Osteoblast (primary cell): ENCODE data around the gene MRC2. TPM values are rescaled to one million over a fixed set of nuclear protein-coding genes. Genes with fewer than 3 reads are reported as not detected.
A peak's percentile ranks its signal among the peaks of the same experiment; 100 is the strongest.

Experiments
- DNase-seq: peaks from one replicate; pipeline ENCODE4 v3.0.0; 2011; ENCODE audit warnings: low spot score, mixed read lengths; ENCODE audit not compliant: insufficient read length; ENCODE audit errors: missing footprints
- H2AFZ ChIP-seq: 2 replicates; pipeline ENCODE4 v1.6.0; 2011; ENCODE audit warnings: mild to moderate bottlenecking, low read length
- H3K27ac ChIP-seq: 2 replicates; pipeline ENCODE4 v1.5.1; 2011; ENCODE audit warnings: mild to moderate bottlenecking, low read depth, low read length, moderate library complexity
- H3K27me3 ChIP-seq: 2 replicates; pipeline ENCODE4 v1.6.0; 2012; ENCODE audit warnings: mild to moderate bottlenecking, control low read depth, inconsistent platforms, low read length, moderate library complexity; ENCODE audit not compliant: insufficient read depth
- H3K36me3 ChIP-seq: 2 replicates; pipeline ENCODE4 v1.5.1; 2011; ENCODE audit warnings: mild to moderate bottlenecking, low read length, control low read depth, moderate library complexity; ENCODE audit not compliant: insufficient read depth
- H3K4me1 ChIP-seq: 2 replicates; pipeline ENCODE4 v1.5.1; 2011; ENCODE audit warnings: mild to moderate bottlenecking, low read length, control low read depth, moderate library complexity; ENCODE audit not compliant: insufficient read depth
- H3K4me2 ChIP-seq: 2 replicates; pipeline ENCODE4 v1.6.0; 2011; ENCODE audit warnings: mild to moderate bottlenecking, low read length; ENCODE audit not compliant: insufficient read depth
- H3K4me3 ChIP-seq: fragments of 200-600 bp; sonication (generic); 3 replicates; pipeline ENCODE4 v1.5.1; 2012; ENCODE audit warnings: mild to moderate bottlenecking, low read length, inconsistent platforms; ENCODE audit not compliant: insufficient read depth
- H3K79me2 ChIP-seq: 2 replicates; pipeline ENCODE4 v1.6.0; 2012; ENCODE audit warnings: mild to moderate bottlenecking, low read length, control low read depth, inconsistent platforms; ENCODE audit not compliant: insufficient read depth
- H3K9me3 ChIP-seq: 2 replicates; pipeline ENCODE4 v1.5.1; 2011; ENCODE audit warnings: low read depth, low read length, control low read depth
- H4K20me1 ChIP-seq: 2 replicates; pipeline ENCODE4 v1.6.0; 2012; ENCODE audit warnings: mild to moderate bottlenecking, low read length, control low read depth; ENCODE audit not compliant: insufficient read depth
- total RNA-seq: library from RNA; depleted of rRNA; stranded (reverse); fragments of >200 nt; gene quantifications from 2 replicates; pipeline ENCODE4 v1.2.3, GENCODE V29; 2012
- TF ChIP-seq, protein P1 (sequence below): IDR thresholded peaks from 2 replicates; pipeline ENCODE4 v1.5.1; 2011; ENCODE audit warnings: mild to moderate bottlenecking, low read depth, low read length, moderate library complexity; ENCODE audit errors: extremely low read depth

Gene MRC2
- total RNA-seq, 1 donor, result 552 TPM

DNA sequence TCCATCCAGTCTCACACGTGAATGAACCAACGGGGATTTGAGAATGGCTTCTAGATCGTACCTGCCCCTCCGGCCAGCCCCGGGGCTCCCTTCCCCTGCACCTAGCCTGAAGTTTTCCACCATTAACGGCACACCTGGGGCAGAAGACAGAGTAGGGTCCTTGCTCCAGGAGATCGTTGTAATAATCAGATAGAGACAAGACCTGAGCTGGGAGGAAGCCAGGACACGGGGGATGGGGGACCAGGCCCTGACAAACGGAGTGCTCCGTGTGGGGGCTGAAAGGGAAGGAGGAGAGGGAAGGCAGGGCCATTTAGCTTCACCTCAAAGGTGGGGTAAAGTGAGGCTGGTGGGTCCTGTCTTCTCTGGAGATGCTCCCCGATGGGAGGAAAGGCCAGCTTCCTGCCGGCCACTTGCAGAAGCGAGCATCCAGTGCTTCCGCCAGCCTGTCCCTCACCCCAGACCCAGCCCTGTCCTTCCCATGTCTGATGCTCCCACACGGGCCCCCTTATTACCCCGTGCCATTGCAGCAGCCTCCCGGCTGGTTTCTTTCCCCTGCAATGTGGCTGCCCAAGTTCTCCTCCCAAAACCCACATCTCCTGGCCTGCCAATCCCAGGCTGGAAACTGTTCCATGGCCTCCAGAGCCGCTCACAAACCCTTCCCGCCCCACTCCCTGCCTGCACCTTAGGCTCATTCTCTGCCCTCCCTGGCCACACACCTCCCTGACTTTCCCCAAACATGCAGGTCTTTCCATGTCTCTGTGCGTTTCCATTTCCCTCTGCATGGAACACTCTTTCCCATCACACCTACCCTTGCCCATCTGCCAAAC is 79.3 kb downstream of the MRC2 start:
- Histone ChIP-seq H3K4me2 (no peak overlapping the region), H3K4me1 (peaks cover 28% of the 10 kb centered on the region)
- peak; percentile 42 for DNase-seq

DNA sequence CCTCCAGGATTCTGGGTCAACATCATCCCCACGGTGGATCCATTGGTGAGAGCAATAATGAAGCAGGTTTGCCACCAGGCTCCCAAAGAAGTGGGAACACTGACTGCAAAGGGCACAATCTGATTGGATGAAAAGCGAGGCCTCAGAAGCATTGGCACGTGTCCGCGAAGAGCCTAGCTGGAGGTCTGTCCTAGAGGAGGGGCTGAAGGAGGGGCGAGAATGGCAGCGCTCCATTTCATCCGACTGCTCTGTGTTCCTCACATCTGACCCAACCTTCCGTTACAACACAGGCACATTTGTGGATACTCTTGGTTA is 79.9 kb downstream of the MRC2 start:
- TF ChIP-seq, protein P1, sequence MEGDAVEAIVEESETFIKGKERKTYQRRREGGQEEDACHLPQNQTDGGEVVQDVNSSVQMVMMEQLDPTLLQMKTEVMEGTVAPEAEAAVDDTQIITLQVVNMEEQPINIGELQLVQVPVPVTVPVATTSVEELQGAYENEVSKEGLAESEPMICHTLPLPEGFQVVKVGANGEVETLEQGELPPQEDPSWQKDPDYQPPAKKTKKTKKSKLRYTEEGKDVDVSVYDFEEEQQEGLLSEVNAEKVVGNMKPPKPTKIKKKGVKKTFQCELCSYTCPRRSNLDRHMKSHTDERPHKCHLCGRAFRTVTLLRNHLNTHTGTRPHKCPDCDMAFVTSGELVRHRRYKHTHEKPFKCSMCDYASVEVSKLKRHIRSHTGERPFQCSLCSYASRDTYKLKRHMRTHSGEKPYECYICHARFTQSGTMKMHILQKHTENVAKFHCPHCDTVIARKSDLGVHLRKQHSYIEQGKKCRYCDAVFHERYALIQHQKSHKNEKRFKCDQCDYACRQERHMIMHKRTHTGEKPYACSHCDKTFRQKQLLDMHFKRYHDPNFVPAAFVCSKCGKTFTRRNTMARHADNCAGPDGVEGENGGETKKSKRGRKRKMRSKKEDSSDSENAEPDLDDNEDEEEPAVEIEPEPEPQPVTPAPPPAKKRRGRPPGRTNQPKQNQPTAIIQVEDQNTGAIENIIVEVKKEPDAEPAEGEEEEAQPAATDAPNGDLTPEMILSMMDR, result no peak
- DNase-seq, result no peak
- no peaks in the 10 kb centered on the region for H3K79me2 ChIP-seq
- peaks cover 34% of the 10 kb centered on the region for H3K4me1 ChIP-seq
- no peak overlapping the region for H2AFZ ChIP-seq
- no peaks in the 10 kb centered on the region for H3K27me3 ChIP-seq
- H3K27ac ChIP-seq, result no peak overlapping the region
- H3K9me3 ChIP-seq, result peaks cover 5% of the 10 kb centered on the region
- H4K20me1 ChIP-seq, result no peaks in the 10 kb centered on the region
- no peaks in the 10 kb centered on the region for H3K36me3 ChIP-seq
- no peak overlapping the region for H3K4me2 ChIP-seq
- no peak overlapping the region for H3K4me3 ChIP-seq

More for the DNA sequence above, 79.3 kb downstream of the MRC2 start:
- no peaks in the 10 kb centered on the region for H3K27me3 ChIP-seq
- H3K27ac ChIP-seq, result no peak overlapping the region
- no peaks in the 10 kb centered on the region for H3K79me2 ChIP-seq
- no peaks in the 10 kb centered on the region for H4K20me1 ChIP-seq
- H2AFZ ChIP-seq, result no peak overlapping the region
- peaks cover 5% of the 10 kb centered on the region for H3K9me3 ChIP-seq
- TF ChIP-seq, protein P1, result no peak
- H3K4me3 ChIP-seq, result no peak overlapping the region
- no peaks in the 10 kb centered on the region for H3K36me3 ChIP-seq

DNA sequence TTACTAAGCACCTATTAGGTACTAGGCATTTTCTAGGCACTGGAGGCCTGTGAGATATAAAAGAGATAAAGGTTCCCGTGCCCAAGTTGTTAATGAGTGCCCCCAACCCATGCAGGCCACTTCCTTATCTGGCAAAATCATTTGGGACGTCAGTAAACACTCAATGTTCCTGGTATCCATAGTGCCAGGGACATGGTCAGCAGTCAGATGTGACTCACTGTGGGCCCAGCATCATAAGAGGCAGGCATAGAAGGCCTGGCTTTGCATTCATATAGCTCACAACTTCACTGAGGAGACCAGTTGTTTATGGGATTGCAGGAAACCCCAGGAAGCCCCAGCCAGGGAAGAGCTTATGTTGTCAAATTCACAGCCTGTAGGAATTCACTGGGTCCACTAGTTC is 81.1 kb downstream of the MRC2 start:
- Histone ChIP-seq H3K9me3 (peaks cover 5% of the 10 kb centered on the region), H3K36me3 (no peaks in the 10 kb centered on the region), H4K20me1 (no peaks in the 10 kb centered on the region), H3K4me3 (no peak overlapping the region), H2AFZ (no peak overlapping the region), H3K4me2 (no peak overlapping the region), H3K27me3 (no peaks in the 10 kb centered on the region), H3K4me1 (peaks cover 26% of the 10 kb centered on the region), H3K27ac (no peak overlapping the region), H3K79me2 (no peaks in the 10 kb centered on the region)
- no peak for DNase-seq
- TF ChIP-seq, protein P1, result no peak

DNA sequence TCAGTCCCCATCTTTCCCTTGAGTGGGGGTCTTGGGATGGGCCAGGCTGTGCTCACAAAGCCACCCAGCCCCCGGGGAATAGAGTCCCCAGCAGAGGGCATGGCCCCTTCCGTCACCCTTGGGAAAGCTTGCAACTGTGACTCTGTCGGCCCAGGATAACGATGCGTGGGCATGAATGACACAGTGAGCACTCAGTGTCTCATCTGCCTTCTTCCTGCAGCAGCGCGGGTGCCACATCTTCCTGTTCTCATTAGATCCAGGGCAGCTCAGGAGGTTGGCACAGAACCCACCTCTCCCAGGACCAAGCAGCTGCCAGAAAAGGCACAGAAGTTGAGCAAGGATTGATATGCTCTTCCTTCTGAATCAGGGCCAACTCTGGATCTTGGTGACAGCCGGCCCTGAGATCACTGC is 84.7 kb downstream of the MRC2 start:
- Histone ChIP-seq H3K79me2 (no peaks in the 10 kb centered on the region), H3K4me3 (no peak overlapping the region), H3K4me1 (peaks cover 26% of the 10 kb centered on the region), H2AFZ (peak overlapping the region; percentile 28), H3K27ac (no peak overlapping the region), H3K27me3 (no peaks in the 10 kb centered on the region), H3K4me2 (peak overlapping the region; percentile 5), H4K20me1 (no peaks in the 10 kb centered on the region), H3K36me3 (no peaks in the 10 kb centered on the region), H3K9me3 (peaks cover 5% of the 10 kb centered on the region)
- DNase-seq, result no peak
- TF ChIP-seq, protein P1, result no peak
